Measurements from ENCODE around the gene KLHL33.
A peak's percentile ranks its signal among the peaks of the same experiment; 100 is the strongest.

KLHL33 gene, protein sequence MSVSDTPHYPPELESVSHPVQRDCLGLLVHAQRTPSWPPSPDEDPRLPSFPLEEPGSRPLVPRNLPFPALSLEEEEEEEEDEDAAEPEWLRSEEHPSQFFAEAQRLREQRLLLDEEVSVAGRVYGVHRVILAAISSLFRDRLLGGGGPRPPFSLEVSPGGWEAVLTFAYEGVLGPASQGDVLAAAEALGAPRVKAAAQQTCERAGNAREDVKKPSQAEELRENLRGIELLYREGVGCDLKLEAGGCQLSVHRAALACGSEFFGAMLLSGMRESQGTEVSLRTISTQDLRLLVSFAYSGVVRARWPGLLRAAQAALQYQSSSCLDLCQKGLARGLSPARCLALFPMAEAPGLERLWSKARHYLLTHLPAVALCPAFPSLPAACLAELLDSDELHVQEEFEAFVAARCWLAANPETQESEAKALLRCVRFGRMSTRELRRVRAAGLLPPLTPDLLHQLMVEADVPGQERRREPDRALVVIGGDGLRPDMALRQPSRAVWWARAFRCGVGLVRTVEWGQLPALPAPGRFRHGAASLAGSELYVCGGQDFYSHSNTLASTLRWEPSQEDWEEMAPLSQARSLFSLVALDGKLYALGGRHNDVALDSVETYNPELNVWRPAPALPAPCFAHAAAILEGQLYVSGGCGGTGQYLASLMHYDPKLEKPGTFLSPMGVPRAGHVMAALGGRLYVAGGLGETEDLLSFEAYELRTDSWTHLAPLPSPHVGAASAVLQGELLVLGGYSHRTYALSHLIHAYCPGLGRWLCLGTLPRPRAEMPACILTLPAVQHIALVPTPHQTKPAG

DNA sequence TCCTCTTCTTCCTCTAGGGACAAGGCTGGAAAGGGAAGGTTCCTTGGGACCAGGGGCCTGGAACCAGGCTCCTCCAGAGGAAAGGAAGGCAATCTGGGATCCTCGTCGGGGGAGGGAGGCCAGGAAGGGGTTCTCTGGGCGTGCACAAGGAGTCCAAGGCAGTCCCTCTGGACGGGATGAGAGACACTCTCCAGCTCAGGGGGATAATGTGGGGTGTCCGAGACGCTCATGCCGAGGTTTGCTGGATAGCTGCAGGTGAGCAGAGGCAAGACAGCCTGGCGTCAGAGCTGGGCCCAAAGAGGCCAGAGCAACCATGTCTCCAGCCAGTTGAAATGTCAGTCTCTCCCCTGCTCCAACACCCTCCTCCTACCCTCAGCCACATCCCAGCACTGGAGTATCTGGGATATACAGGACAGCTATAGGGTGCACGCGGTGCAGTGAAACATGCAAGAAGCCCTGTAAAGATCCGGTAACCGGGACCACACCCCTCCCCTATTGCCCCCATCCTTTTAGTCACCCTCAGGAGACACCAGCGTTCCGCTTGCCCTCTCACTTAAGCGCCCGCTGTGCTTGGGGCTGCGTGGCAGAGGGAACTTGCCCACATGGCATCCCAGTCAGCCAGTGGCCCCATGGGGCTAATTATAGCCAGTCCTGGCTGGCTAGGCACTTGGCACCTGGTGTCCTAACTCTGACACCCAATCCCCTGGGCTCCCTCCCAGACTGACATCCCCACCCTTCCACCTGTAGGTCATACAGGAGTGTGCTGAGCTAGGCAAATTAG lies at the start of gene KLHL33:
TSS of gene KLHL33 (minus strand) at position 585 of the 781 bp plus-strand sequence. CDS start at position 230, 355 bp downstream.
- H3K9ac ChIP-seq (ENCODE audit: low read depth in 1 of 2, low read length in 2 of 2), result no peak within 1 kb of the TSS
- no peaks in the 10 kb centered on the region for H3K9me3 ChIP-seq (ENCODE audit: control insufficient read depth in 1 of 2, low read length in 2 of 2)
- H3K27ac ChIP-seq (ENCODE audit: low read depth, low read length), result no peak within 1 kb of the TSS
- no peaks in the 10 kb centered on the region for H3K36me3 ChIP-seq (ENCODE audit: control insufficient read depth in 1 of 2, insufficient read depth in 2 of 2, low read length in 2 of 2)
- peaks cover 0 to 4% of the 10 kb centered on the region in 2 donors for H3K27me3 ChIP-seq (ENCODE audit: control insufficient read depth in 1 of 2, insufficient read depth in 2 of 2, low read length in 2 of 2)
- peak within 1 kb of the TSS in 1 of 2 donors; percentile 21 for H3K4me3 ChIP-seq (ENCODE audit: low read depth in 1 of 2, low read length in 2 of 2)
- peaks cover 5 to 6% of the 10 kb centered on the region in 2 donors for H3K4me1 ChIP-seq (ENCODE audit: control insufficient read depth in 1 of 2, insufficient read depth in 2 of 2, low read length in 2 of 2)

DNA sequence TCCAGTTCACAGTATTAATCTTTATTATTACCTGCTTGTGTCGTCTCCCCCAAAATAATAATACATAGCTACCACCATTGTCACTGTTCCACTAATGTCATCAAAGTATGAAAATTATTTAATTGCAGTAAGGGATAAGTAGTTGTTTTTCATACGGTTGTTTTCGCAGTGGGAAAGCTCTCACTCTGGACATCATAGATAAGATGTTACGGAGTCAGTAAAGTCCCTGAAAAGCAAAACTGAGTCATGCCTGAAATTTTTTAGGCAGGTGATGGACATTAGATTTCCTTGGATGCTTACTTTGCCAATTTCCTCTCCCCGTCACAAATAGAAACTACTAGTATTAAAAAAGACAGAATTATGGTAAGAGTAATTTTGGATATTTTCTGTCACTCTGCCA lies 46.4 kb upstream of the KLHL33 start:
- Histone ChIP-seq H3K4me3 (ENCODE audit: low read depth in 1 of 2, low read length in 2 of 2) (no peak overlapping the region), H3K4me1 (ENCODE audit: control insufficient read depth in 1 of 2, insufficient read depth in 2 of 2, low read length in 2 of 2) (peaks cover 15% of the 10 kb centered on the region in 2 donors), H3K9me3 (ENCODE audit: control insufficient read depth in 1 of 2, low read length in 2 of 2) (no peaks in the 10 kb centered on the region), H3K27ac (ENCODE audit: low read depth, low read length) (no peak overlapping the region), H3K36me3 (ENCODE audit: control insufficient read depth in 1 of 2, insufficient read depth in 2 of 2, low read length in 2 of 2) (peaks cover 8 to 12% of the 10 kb centered on the region in 2 donors), H3K9ac (ENCODE audit: low read depth in 1 of 2, low read length in 2 of 2) (no peak overlapping the region), H3K27me3 (ENCODE audit: control insufficient read depth in 1 of 2, insufficient read depth in 2 of 2, low read length in 2 of 2) (no peaks in the 10 kb centered on the region)

DNA sequence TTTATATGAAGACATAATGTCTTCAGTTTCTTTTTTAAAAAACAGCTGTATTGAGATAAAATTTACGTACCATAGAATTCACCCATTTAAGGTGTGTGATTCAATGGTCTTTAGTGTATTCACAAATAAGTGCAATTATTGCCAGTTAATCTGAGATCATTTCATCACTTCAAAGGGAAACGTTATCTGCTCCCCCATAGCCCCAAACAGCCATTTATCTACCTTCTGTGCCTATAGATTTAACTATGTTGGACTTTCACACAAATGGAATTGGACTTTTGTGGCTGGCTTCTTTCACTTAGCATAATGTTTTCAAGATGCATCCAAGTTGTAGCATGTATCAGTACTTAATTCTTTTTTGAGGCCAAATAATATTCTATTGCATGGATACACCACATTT lies 42.9 kb upstream of the KLHL33 start:
- Histone ChIP-seq H3K4me3 (ENCODE audit: low read depth in 1 of 2, low read length in 2 of 2) (no peak overlapping the region), H3K4me1 (ENCODE audit: control insufficient read depth in 1 of 2, insufficient read depth in 2 of 2, low read length in 2 of 2) (peaks cover 25 to 27% of the 10 kb centered on the region in 2 donors), H3K27ac (ENCODE audit: low read depth, low read length) (no peak overlapping the region), H3K36me3 (ENCODE audit: control insufficient read depth in 1 of 2, insufficient read depth in 2 of 2, low read length in 2 of 2) (peaks cover 36 to 47% of the 10 kb centered on the region in 2 donors), H3K27me3 (ENCODE audit: control insufficient read depth in 1 of 2, insufficient read depth in 2 of 2, low read length in 2 of 2) (no peaks in the 10 kb centered on the region), H3K9me3 (ENCODE audit: control insufficient read depth in 1 of 2, low read length in 2 of 2) (no peaks in the 10 kb centered on the region), H3K9ac (ENCODE audit: low read depth in 1 of 2, low read length in 2 of 2) (no peak overlapping the region)

DNA sequence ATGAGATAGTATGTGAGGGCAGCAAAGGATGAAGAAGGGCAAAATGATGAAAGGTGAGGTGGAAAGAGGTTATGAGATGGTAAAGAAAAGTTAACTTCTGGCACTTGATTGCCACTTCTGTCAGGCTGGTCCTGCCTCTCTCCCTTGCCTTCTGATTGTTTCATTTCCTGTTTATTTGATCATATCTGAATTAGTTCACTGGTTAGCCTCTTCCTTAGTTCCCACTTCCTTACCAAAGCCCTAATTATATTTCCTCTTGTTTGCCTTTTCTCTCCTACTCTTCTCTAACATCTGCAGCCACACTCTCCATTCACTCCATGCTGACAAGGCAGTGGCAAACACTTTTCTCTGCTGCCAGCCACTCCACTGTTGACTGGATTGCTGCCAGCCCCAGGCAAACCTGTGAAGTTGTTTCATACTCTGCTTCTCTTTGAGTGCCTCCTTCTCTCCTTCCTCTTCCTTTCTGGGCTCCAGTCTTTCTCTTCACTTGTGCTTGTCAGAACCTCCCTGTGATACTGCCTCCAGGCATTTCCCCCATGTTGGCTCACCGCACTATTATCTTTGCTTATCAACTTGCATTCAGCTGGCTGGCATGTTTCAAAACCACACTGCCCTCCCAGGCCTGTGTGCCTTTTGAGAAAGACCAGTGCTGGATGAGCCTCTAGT lies 41.4 kb upstream of the KLHL33 start:
- H3K9me3 ChIP-seq (ENCODE audit: control insufficient read depth in 1 of 2, low read length in 2 of 2), result no peaks in the 10 kb centered on the region
- peaks cover 47 to 61% of the 10 kb centered on the region in 2 donors for H3K36me3 ChIP-seq (ENCODE audit: control insufficient read depth in 1 of 2, insufficient read depth in 2 of 2, low read length in 2 of 2)
- peak overlapping the region; percentile 53 for H3K27ac ChIP-seq (ENCODE audit: low read depth, low read length)
- no peaks in the 10 kb centered on the region for H3K27me3 ChIP-seq (ENCODE audit: control insufficient read depth in 1 of 2, insufficient read depth in 2 of 2, low read length in 2 of 2)
- H3K9ac ChIP-seq (ENCODE audit: low read depth in 1 of 2, low read length in 2 of 2), result no peak overlapping the region
- H3K4me3 ChIP-seq (ENCODE audit: low read depth in 1 of 2, low read length in 2 of 2), result peak overlapping the region in 1 of 2 donors; percentile 1
- H3K4me1 ChIP-seq (ENCODE audit: control insufficient read depth in 1 of 2, insufficient read depth in 2 of 2, low read length in 2 of 2), result peaks cover 15 to 22% of the 10 kb centered on the region in 2 donors

DNA sequence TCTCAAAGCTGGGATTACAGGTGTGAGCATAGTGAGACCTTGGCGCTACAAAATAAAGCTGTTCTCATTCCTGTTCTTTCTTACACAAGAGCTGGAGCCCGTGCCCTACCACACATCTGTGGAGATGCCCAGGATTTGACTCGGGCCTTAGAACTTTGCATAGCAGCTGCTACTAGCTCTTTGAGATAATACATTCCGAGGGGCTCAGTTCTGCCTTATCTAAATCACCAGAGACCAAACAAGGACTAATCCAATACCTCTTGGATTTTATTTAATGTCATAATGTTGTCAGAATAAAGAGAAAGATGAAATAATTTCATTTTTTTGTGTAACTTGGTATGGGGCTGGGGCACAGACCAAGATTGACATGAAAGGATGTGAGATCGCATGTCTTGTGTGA lies 40.8 kb upstream of the KLHL33 start:
- peaks cover 20 to 28% of the 10 kb centered on the region in 2 donors for H3K4me1 ChIP-seq (ENCODE audit: control insufficient read depth in 1 of 2, insufficient read depth in 2 of 2, low read length in 2 of 2)
- H3K36me3 ChIP-seq (ENCODE audit: control insufficient read depth in 1 of 2, insufficient read depth in 2 of 2, low read length in 2 of 2), result peaks cover 51 to 61% of the 10 kb centered on the region in 2 donors
- no peaks in the 10 kb centered on the region for H3K9me3 ChIP-seq (ENCODE audit: control insufficient read depth in 1 of 2, low read length in 2 of 2)
- peak overlapping the region; percentile 8 for H3K27ac ChIP-seq (ENCODE audit: low read depth, low read length)
- no peaks in the 10 kb centered on the region for H3K27me3 ChIP-seq (ENCODE audit: control insufficient read depth in 1 of 2, insufficient read depth in 2 of 2, low read length in 2 of 2)
- no peak overlapping the region for H3K4me3 ChIP-seq (ENCODE audit: low read depth in 1 of 2, low read length in 2 of 2)
- H3K9ac ChIP-seq (ENCODE audit: low read depth in 1 of 2, low read length in 2 of 2), result no peak overlapping the region

DNA sequence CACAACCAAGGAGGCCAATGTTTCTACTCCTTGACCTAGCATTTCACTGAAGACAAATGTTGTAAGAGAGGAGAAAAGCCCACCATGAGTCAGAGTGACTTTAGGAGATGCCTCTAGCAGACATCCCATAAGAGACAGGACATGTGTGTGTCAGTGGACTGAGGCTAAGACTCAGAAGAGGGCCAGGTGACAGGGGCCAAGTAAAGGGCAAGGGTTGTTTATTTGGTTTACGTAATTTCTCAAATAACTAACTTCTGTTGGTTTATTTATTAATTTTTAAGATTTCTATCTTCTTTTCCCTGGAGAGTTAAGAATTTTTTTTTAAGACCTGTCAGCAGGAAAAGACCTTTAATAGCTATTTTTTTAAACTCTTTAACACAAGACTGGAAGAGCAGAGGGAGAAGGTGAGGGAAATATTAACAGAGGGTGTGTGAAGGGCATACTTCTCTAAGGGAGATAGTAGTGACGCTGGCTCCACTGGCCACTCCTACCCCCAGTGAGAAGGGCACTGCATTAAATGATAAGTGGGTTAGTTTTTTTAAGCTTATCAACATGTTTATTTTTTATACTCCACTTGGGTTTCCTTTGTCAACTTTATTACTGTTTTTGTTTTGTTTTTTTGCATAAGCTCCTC lies 36.7 kb upstream of the KLHL33 start:
- H3K27ac ChIP-seq (ENCODE audit: low read depth, low read length), result peak overlapping the region; percentile 3
- H3K36me3 ChIP-seq (ENCODE audit: control insufficient read depth in 1 of 2, insufficient read depth in 2 of 2, low read length in 2 of 2), result peaks cover 46 to 52% of the 10 kb centered on the region in 2 donors
- H3K27me3 ChIP-seq (ENCODE audit: control insufficient read depth in 1 of 2, insufficient read depth in 2 of 2, low read length in 2 of 2), result no peaks in the 10 kb centered on the region
- peaks cover 34 to 40% of the 10 kb centered on the region in 2 donors for H3K4me1 ChIP-seq (ENCODE audit: control insufficient read depth in 1 of 2, insufficient read depth in 2 of 2, low read length in 2 of 2)
- peak overlapping the region in 1 of 2 donors; percentile 62 for H3K4me3 ChIP-seq (ENCODE audit: low read depth in 1 of 2, low read length in 2 of 2)
- peak overlapping the region in 1 of 2 donors; percentile 55 for H3K9ac ChIP-seq (ENCODE audit: low read depth in 1 of 2, low read length in 2 of 2)
- H3K9me3 ChIP-seq (ENCODE audit: control insufficient read depth in 1 of 2, low read length in 2 of 2), result no peaks in the 10 kb centered on the region

DNA sequence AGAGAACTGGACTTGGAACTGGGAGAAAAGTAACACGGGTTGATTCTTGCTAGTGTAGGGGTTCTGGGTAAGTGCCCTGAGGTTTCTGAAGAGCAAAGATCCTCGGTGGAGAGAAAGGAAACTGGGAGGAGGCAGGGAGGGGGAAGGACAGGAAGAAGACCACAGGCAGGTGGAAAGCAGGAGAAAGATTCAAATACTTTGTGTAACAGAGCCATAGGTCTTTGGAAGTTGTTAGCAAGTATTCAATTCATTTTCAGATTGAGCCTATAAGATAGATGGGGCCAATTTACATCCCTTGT lies 34.6 kb upstream of the KLHL33 start:
- Histone ChIP-seq H3K9me3 (ENCODE audit: control insufficient read depth in 1 of 2, low read length in 2 of 2) (no peaks in the 10 kb centered on the region), H3K27me3 (ENCODE audit: control insufficient read depth in 1 of 2, insufficient read depth in 2 of 2, low read length in 2 of 2) (no peaks in the 10 kb centered on the region), H3K9ac (ENCODE audit: low read depth in 1 of 2, low read length in 2 of 2) (peak overlapping the region; percentile 95), H3K36me3 (ENCODE audit: control insufficient read depth in 1 of 2, insufficient read depth in 2 of 2, low read length in 2 of 2) (peaks cover 28 to 31% of the 10 kb centered on the region in 2 donors), H3K4me1 (ENCODE audit: control insufficient read depth in 1 of 2, insufficient read depth in 2 of 2, low read length in 2 of 2) (peaks cover 18 to 29% of the 10 kb centered on the region in 2 donors), H3K27ac (ENCODE audit: low read depth, low read length) (no peak overlapping the region), H3K4me3 (ENCODE audit: low read depth in 1 of 2, low read length in 2 of 2) (peak overlapping the region; percentile 86 to 96)

DNA sequence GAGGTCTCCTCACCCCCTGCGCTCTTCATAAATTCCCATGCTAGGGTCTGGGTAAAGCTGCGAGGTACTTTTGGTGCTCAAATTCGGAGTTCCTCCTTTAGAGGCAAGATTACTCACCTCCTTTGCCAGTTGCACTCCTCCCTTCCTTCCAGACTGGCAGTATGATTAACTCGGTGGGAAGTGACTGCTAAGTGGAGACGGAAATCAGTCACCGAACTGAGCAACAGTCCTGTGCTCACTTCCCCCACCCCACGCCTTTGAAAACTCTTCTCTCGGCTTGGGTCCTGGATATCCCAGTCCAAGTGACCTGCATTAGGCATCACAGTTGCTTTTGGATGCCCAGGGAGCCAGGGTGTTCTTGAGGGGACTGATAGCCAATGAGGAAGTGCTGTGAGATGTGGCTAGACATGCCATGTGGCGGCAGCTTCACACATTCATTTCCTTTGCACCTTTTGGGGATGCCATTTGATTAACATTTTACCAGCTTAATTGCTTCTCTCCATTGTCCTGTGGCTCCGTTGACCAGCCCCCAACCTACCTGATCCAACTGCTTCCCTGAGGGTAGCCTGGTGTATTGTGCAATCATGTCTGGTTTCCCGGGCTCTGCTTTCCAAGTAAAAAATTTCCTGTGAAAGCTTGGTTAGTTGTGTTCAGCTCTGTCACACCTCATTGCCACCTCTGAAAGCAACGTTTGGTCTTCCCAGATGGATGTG lies 34.1 kb upstream of the KLHL33 start:
- Histone ChIP-seq H3K4me3 (ENCODE audit: low read depth in 1 of 2, low read length in 2 of 2) (peak overlapping the region; percentile 86 to 96), H3K36me3 (ENCODE audit: control insufficient read depth in 1 of 2, insufficient read depth in 2 of 2, low read length in 2 of 2) (peaks cover 25 to 26% of the 10 kb centered on the region in 2 donors), H3K9ac (ENCODE audit: low read depth in 1 of 2, low read length in 2 of 2) (peak overlapping the region; percentile 95), H3K4me1 (ENCODE audit: control insufficient read depth in 1 of 2, insufficient read depth in 2 of 2, low read length in 2 of 2) (peaks cover 18 to 33% of the 10 kb centered on the region in 2 donors), H3K27me3 (ENCODE audit: control insufficient read depth in 1 of 2, insufficient read depth in 2 of 2, low read length in 2 of 2) (no peaks in the 10 kb centered on the region), H3K27ac (ENCODE audit: low read depth, low read length) (peak overlapping the region; percentile 94), H3K9me3 (ENCODE audit: control insufficient read depth in 1 of 2, low read length in 2 of 2) (no peaks in the 10 kb centered on the region)

Measured in duodenal mucosa (tissue), 2 donors.